ENCODE measurements around the gene CCBE1. TPM values are rescaled to one million over a fixed set of nuclear protein-coding genes. Genes with fewer than 3 reads are reported as not detected.

Gene CCBE1
- total and polyA plus RNA-seq, 2 of the 4 experiments (the other 2 are of a cell fraction): 64.8 to 148 TPM

GRCh38 chr18:59553273-59553870, 143.9 kb downstream of the CCBE1 start:
- Histone ChIP-seq H3K9me3 (ENCODE audit: control insufficient read depth, insufficient read depth, low read length) (peaks cover 2% of the 10 kb centered on the region; the same call in 1 of the 2 replicates), H2AK9ac (replicated peaks; ENCODE audit: low read depth, low read length, poor library complexity) (no peak overlapping the region), H3K4me1 (ENCODE audit: control insufficient read depth, insufficient read depth, low read length) (peaks cover 18% of the 10 kb centered on the region), H4K5ac (ENCODE audit: low read depth, low read length) (no peak overlapping the region), H2BK120ac (ENCODE audit: low read depth, low read length) (no peak overlapping the region), H3K4ac (ENCODE audit: low read depth, low read length) (no peak overlapping the region), H4K8ac (ENCODE audit: low read depth in 2 of 2, low read length in 2 of 2) (no peak overlapping the region), H3K9me1 (ENCODE audit: insufficient read depth, low read length) (peaks cover 10% of the 10 kb centered on the region; the same call in 1 of the 2 replicates), H3K36me3 (ENCODE audit: control insufficient read depth, insufficient read depth, low read length) (no peaks in the 10 kb centered on the region), H3K56ac (ENCODE audit: extremely low read depth, insufficient read depth, low read length) (no peak overlapping the region), H3K18ac (ENCODE audit: low read depth, low read length) (no peak overlapping the region), H2BK20ac (ENCODE audit: low read depth, low read length) (no peak overlapping the region), H3K4me2 (ENCODE audit: low read depth, low read length) (no peak overlapping the region), H4K91ac (ENCODE audit: insufficient read depth, low read depth, low read length) (no peak overlapping the region), H3K4me3 (ENCODE audit: insufficient read depth, low read depth, low read length) (no peak overlapping the region), H3K27ac (ENCODE audit: insufficient read depth, low read length) (no peak overlapping the region), H3K14ac (replicated peaks; ENCODE audit: low read depth, low read length) (0 out of 2 replicates have a peak overlapping the region, but pooled peaks have one; percentile 7), H3K23ac (ENCODE audit: low read depth, low read length) (no peak overlapping the region), H4K20me1 (ENCODE audit: insufficient read depth, low read length) (peaks cover 19% of the 10 kb centered on the region; the same call in 1 of the 2 replicates), H2AK5ac (ENCODE audit: low read depth, low read length) (no peak overlapping the region), H2BK5ac (ENCODE audit: low read depth, low read length, poor library complexity, severe bottlenecking) (no peak overlapping the region), H3K27me3 (ENCODE audit: control insufficient read depth, insufficient read depth, low read length) (peaks cover 2% of the 10 kb centered on the region; the same call in 1 of the 2 replicates), H2BK15ac (ENCODE audit: low read depth, low read length) (no peak overlapping the region), H3K9ac (ENCODE audit: low read depth, low read length) (no peak overlapping the region), H2AFZ (replicated peaks; ENCODE audit: low read length, poor library complexity) (no peak overlapping the region), H3K79me1 (ENCODE audit: low read depth in 1 of 2, low read length in 2 of 2) (peaks cover 40 to 50% of the 10 kb centered on the region in 2 experiments)
- in situ Hi-C loops (cut with MboI; ENCODE audit: low sequenced_read_pairs): no loop called here
- dilution Hi-C loops (cut with HindIII; ENCODE audit: low sequenced_read_pairs, unreplicated experiment): no loop called here
- TF ChIP-seq FOS (IDR thresholded peaks at IDR 0.05; ENCODE audit: low read depth, low read length): no peak
- no TSS peak for BruUV-seq (replicated peaks)
- ATAC-seq (ENCODE audit: low read depth) (no peak), DNase-seq (no peak)
- POLR2A ChIA-PET (ENCODE audit: unreplicated experiment): no interaction called here
- CTCF ChIA-PET: interaction anchor here (0.9 kb wide), 1 partner anchor 23 kb away, joined by 3 read pairs; no protein-coding TSS in a partner anchor
- no CpG with 5 or more reads among the region's 5 CpGs for WGBS, 2 experiments (ENCODE audit: extremely low coverage in 2 of 2, insufficient read length in 1 of 2)
- intact Hi-C loops (cut with micrococcal nuclease): no loop called here

Measured in IMR-90 (cell line).